Measurements from ENCODE around the gene CLPSL2. TPM values are rescaled to one million over a fixed set of nuclear protein-coding genes. Genes with fewer than 3 reads are reported as not detected.
"Not testable (repeated sequence)": the region's sequence is repeated elsewhere in the genome, so short reads cannot be mapped to it uniquely, and the experiment has no call there.

CLPSL2 gene
- total RNA-seq, 1 donor = not detected

- TF ChIP-seq, protein P1, sequence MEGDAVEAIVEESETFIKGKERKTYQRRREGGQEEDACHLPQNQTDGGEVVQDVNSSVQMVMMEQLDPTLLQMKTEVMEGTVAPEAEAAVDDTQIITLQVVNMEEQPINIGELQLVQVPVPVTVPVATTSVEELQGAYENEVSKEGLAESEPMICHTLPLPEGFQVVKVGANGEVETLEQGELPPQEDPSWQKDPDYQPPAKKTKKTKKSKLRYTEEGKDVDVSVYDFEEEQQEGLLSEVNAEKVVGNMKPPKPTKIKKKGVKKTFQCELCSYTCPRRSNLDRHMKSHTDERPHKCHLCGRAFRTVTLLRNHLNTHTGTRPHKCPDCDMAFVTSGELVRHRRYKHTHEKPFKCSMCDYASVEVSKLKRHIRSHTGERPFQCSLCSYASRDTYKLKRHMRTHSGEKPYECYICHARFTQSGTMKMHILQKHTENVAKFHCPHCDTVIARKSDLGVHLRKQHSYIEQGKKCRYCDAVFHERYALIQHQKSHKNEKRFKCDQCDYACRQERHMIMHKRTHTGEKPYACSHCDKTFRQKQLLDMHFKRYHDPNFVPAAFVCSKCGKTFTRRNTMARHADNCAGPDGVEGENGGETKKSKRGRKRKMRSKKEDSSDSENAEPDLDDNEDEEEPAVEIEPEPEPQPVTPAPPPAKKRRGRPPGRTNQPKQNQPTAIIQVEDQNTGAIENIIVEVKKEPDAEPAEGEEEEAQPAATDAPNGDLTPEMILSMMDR (IDR thresholded peaks at IDR 0.05; ENCODE audit: insufficient read depth, low read depth, low read length) = no peak
- DNase-seq (ENCODE audit: low read depth) = no peak
- peak overlapping the region; percentile 64 for H3K4me3 ChIP-seq (ENCODE audit: low read depth, low read length)
Observed at GRCh38 chr6:35730745-35731413, 45.5 kb upstream of the CLPSL2 start.

DNA sequence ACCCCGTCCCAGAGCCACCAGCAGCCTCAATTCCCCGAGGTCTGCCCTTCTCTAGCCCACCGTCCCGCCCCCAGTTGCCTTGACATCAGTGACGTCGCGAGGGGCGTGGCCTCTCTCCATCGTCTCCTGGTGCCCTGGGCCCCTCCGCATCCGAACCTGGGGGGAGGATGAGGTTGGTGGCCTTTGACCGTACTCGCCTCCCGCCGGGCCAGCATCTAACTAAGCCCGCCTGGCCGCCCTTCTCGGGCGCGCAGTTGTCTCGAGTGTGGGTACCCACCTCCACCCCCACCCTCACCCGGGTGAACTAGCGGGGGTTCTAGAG is 45.0 kb upstream of the CLPSL2 start:
- peak; percentile 94 for DNase-seq (ENCODE audit: low read depth)
- TF ChIP-seq, protein P1 (IDR thresholded peaks at IDR 0.05; ENCODE audit: insufficient read depth, low read depth, low read length) = no peak
- H3K4me3 ChIP-seq (ENCODE audit: low read depth, low read length) = peak overlapping the region; percentile 64

GRCh38 chr6:35731736-35732532 is 44.5 kb upstream of the CLPSL2 start:
- DNase-seq (ENCODE audit: low read depth) = peak; percentile 98
- TF ChIP-seq, protein P1 (IDR thresholded peaks at IDR 0.05; ENCODE audit: insufficient read depth, low read depth, low read length) = peak; percentile 3
- H3K4me3 ChIP-seq (ENCODE audit: low read depth, low read length) = peak overlapping the region; percentile 64

- TF ChIP-seq, protein P1 (IDR thresholded peaks at IDR 0.05; ENCODE audit: insufficient read depth, low read depth, low read length) = no peak
- no peak for DNase-seq (ENCODE audit: low read depth)
- H3K4me3 ChIP-seq (ENCODE audit: low read depth, low read length) = no peak overlapping the region
Observed at GRCh38 chr6:35733633-35734032, 42.8 kb upstream of the CLPSL2 start.

DNA sequence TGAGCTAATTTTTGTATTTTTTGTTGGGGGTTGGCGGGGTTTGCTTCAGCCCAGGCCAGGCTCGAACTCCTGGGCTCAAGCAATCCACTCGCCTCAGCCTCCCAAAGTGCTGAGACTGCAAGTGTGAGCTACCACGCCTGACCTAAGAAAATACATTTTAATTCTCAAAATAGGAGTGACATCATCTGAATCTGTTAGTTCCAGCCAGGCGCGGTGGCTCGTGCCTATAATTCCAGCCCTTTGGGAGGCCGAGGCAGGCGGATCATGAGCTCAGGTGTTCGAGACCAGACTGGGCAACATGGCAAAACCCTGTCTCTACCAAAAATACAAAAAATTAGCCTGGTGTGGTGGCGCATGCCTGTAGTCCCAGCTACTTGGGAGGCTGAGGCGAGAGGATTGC is 42.1 kb upstream of the CLPSL2 start:
- DNase-seq (ENCODE audit: low read depth); H3K4me3 ChIP-seq (ENCODE audit: low read depth, low read length): not testable (repeated sequence)

DNA sequence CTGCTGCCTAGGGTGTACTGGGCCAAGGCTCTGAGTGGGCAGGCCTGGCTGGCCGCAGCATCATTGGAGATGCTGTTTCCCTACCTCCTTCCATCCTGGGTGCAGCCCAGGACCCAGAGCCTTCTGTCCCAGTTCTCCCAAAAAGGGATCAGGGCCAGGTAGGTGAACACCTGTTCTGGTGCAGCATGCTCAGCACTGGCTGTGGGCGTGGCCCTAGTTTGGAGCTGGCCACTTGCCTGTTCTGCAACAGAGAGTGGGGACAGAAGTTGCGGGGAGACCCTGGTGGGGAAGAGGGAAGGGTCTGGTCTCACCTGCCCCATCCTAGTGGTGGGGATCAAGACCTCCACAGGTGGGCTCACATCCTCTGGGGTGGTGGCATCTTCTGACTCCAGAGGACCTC is 40.9 kb upstream of the CLPSL2 start:
- no peak for DNase-seq (ENCODE audit: low read depth)
- TF ChIP-seq, protein P1 (IDR thresholded peaks at IDR 0.05; ENCODE audit: insufficient read depth, low read depth, low read length) = no peak
- no peak overlapping the region for H3K4me3 ChIP-seq (ENCODE audit: low read depth, low read length)

GRCh38 chr6:35736253-35736894 is 40.0 kb upstream of the CLPSL2 start:
- no peak overlapping the region for H3K4me3 ChIP-seq (ENCODE audit: low read depth, low read length)
- TF ChIP-seq, protein P1 (IDR thresholded peaks at IDR 0.05; ENCODE audit: insufficient read depth, low read depth, low read length) = peak; percentile 95
- peak; percentile 73 for DNase-seq (ENCODE audit: low read depth)
